GM21447 (cell line): Measurements from ENCODE around the gene NRBP1.

Experiments used
- ATAC-seq: cut with Tn5 transposase; IDR thresholded peaks from one replicate; pipeline ENCODE4 v1.9.1; 2021; ENCODE audit not compliant: unreplicated experiment

Gene NRBP1

GRCh38 chr2:27489498-27490397, 61.3 kb downstream of the NRBP1 start, which contains the start of gene IFT172:
IFT172 (minus strand) TSS chr2:27489743; CDS start chr2:27489653, 90 bp downstream.
- ATAC-seq = peak; percentile 98
